ENCODE results near the gene MELTF.
"Not testable (repeated sequence)": the region's sequence is repeated elsewhere in the genome, so short reads cannot be mapped to it uniquely, and the experiment has no call there.

MELTF gene

GRCh38 chr3:197029511-197030167 lies at the start of gene MELTF:
TSS of gene MELTF (minus strand) at chr3:197029817. CDS start at chr3:197029702, 115 bp downstream.
- peak; percentile 83 for DNase-seq (ENCODE audit: low spot score)

GRCh38 chr3:197076415-197076814 lies 46.8 kb upstream of the MELTF start:
- DNase-seq (ENCODE audit: low spot score), result no peak

DNA sequence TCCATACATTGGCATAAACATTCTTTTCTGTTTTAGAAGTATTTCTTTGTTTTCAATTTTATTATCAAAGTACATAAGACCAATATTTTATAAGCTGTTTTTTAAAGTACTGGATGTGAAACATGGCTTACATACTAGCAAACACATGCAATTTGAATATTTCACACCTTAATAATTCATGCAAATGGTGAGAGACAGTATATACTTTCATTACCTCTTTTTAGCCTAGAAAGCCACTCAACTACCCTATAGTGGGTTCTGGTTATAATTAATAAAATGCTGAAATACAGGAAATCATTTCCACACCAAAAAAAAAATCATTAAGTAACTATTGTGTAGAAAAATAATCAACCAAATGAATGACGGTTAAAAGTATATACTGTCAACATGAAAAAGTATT lies 38.5 kb upstream of the MELTF start:
- DNase-seq (ENCODE audit: low spot score), result no peak

DNA sequence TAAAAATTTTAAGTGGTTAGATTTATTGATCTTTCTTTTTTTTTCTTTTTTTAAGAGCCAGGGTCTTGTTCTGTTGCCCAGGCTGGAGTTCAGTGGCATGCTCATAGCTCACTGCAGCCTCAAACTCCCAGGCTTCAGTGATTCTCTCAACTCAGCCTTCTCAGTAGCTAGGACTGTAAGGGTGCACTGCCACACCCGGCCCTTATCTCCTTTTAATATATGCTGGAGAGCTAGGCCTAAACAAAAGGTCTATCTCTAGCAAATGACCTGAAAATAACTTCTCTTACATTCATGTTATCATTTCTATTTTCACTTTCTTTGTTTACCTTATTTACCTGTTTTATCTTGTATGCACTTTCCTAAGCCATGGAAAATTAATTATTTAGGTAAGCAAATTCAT lies 35.2 kb upstream of the MELTF start:
- no peak for DNase-seq (ENCODE audit: low spot score)

DNA sequence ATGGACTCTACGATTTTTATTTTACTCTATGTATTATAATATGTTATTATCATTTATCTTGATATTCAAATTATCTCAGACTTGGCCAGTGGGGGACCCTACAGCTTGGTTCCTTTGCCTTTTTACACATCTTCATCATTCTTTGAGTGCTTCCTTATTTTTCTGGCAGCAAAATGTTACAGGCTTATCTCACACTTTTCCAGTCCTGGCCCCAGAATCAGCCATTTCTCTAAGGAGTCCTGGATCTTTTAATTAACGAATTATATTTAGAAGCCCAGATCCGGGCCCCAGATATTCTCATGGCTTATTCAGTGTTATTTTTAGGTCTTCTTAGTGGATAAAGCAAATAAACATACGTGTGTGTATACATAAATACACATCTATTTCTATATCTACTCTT lies 32.8 kb upstream of the MELTF start:
- DNase-seq (ENCODE audit: low spot score), result no peak

- DNase-seq (ENCODE audit: low spot score), result not testable (repeated sequence)
Observed at GRCh38 chr3:197051637-197052036, 22.0 kb upstream of the MELTF start.

GRCh38 chr3:197050511-197050910 lies 20.9 kb upstream of the MELTF start:
- no peak for DNase-seq (ENCODE audit: low spot score)

DNA sequence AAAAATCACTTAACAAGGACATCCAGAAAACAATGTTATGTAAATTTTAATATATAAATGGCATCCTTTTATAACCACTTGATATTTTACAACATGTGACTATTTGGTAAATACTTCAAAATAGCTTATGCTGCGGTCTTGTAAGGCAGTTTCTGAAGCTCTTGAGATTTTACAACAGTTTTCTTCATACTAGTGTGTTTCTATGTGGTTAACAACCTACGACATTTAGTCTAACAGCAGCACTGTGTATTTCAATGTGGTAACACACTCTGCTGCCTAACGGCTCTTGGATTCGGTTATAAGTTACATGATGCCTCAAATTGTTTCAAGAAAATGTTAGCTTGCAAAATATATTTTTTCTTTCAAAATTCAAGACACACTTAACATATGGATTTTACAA lies 12.9 kb upstream of the MELTF start:
- no peak for DNase-seq (ENCODE audit: low spot score)

DNA sequence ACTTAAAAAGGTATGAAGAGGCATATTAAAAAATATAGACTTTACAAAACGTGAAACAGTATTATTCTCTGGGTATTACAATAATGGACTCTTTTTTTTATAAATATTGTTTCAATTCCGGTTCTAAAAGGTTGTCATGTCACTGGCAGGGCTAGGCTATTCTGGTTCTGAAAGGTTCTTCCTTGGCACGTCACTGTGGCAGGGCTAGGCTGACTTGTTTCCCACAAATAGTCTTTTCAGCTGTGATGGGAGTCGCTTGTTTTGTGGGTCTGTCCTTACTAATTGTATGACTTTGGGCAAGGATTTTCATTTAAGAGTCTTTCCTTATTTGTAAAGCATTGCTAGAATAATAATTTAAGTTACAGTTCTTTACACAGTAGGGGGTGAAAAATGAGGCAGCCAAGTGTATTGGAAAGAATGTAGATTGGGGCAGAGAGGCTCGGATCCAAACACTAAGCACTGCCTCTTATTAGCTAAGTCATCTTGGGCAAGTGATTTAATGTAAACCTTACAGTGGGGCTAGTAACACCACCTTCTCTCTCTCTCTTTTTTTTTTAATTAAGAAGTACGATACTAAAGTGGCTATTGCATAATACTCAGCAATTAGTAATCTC lies 12.4 kb upstream of the MELTF start:
- DNase-seq (ENCODE audit: low spot score), result no peak

DNA sequence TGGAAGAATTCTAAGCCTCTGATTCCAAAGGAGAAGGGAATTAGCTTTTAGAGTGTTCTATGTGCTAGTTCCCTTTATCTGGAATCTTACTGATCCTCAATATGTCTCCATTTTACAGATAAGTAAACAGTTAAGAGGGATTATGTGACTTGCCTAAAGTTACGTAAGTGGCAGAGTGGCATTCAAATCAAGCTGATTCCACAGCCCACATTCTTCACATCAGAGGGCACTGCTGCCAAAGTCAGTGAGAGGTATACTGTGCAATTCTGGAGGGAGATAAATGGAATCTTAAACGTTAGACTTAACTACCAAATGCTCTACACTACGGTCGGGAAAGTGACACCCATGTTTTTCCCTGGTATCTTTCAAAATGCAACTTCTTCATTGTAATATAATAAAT lies 11.0 kb upstream of the MELTF start:
- no peak for DNase-seq (ENCODE audit: low spot score)

- no peak for DNase-seq (ENCODE audit: low spot score)
Observed at GRCh38 chr3:197038679-197039462, 9.3 kb upstream of the MELTF start.

- no peak for DNase-seq (ENCODE audit: low spot score)
Observed at GRCh38 chr3:197035577-197035976, 6.0 kb upstream of the MELTF start.

GRCh38 chr3:197034778-197035177 lies 5.2 kb upstream of the MELTF start:
- not testable (repeated sequence) for DNase-seq (ENCODE audit: low spot score)

- not testable (repeated sequence) for DNase-seq (ENCODE audit: low spot score)
Observed at GRCh38 chr3:197033764-197034163, 4.1 kb upstream of the MELTF start.

DNA sequence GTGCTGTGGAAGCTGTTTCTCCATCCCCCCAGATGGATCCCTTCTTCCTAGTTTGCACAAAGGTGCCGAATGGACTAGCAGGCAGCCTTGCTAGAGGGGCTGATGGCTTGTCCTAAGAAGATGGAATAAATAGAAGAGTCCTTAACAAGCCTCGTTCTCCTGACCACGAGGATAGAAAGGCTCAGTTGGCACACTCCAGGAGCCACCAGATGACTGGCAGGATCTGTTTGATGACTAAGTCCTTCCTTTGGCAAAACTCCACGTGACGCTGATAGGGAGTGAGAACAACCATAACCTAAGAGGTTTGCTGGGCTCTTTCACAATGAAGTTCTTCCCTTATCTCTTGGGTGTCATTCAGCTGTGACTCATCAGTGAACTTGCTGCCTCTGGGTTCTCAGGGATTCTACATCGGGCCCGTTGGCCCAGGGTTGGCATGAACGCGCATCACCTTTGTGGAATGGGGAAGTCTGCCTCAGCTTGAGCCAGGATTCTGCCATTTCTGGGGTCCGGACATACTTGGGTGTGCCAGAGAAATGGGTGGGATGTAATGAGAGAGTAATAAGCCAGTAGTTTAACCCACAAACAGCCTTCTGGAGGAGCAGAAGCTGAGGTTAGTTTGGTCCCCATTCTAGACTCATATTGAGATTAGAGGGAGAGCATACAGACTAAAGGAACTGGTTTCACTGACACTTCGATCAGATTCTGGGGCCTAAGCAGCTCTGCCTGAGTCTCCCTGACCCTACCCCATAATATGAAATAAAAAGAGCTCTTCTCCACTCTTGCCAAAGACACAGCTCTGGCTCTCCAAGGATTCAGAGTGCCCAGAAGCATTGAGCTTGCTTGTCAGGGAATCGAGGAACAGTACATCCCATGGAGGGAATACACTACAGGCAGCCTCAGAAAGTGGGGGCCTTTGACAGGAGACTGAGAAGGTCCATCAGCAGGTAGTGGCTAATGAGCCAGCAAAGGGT lies 2.0 kb upstream of the MELTF start:
- peak; percentile 97 for DNase-seq (ENCODE audit: low spot score)

- peak; percentile 22 for DNase-seq (ENCODE audit: low spot score)
Observed at GRCh38 chr3:197030379-197031314, 1.0 kb upstream of the MELTF start.

DNA sequence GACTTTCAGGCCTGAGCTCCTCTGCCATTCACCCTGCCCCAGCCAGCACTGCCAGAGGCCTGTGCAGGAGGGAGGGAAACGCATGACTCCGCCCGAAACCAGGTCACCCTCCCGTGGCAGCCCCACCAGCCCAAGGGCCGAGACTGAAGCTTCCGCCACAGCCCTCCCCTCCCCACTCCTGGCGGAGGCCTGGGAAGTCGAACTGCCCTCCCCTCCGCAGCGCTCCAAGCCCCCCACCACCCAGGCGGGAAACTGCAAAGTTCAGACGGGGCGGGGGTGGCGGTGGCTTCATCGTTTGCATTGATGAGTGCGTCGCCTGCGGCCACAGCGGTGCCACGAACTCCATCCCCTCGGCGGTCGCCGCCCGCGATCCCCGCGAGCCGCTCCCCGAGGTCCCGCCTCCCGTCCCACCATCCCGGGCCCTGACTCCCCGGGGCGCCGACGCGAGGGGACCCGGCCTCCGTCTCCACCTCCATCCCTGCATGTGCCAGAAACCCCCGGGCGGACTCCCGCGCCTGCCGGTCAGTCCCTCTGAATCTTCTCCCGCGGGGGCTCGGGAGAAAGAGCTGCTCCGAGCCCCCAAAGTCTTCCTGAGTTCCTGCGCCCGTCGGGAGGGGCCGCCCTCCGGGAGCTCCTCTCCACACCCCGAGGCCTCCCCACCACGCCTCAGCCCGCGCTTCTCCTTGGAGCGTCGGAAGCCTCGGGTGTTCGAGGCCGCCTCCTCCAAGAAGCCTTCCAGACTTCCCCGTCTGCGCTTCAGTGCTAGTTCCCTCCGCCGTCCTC lies 698 bp downstream of the MELTF start:
- DNase-seq (ENCODE audit: low spot score), result peak; percentile 24

DNA sequence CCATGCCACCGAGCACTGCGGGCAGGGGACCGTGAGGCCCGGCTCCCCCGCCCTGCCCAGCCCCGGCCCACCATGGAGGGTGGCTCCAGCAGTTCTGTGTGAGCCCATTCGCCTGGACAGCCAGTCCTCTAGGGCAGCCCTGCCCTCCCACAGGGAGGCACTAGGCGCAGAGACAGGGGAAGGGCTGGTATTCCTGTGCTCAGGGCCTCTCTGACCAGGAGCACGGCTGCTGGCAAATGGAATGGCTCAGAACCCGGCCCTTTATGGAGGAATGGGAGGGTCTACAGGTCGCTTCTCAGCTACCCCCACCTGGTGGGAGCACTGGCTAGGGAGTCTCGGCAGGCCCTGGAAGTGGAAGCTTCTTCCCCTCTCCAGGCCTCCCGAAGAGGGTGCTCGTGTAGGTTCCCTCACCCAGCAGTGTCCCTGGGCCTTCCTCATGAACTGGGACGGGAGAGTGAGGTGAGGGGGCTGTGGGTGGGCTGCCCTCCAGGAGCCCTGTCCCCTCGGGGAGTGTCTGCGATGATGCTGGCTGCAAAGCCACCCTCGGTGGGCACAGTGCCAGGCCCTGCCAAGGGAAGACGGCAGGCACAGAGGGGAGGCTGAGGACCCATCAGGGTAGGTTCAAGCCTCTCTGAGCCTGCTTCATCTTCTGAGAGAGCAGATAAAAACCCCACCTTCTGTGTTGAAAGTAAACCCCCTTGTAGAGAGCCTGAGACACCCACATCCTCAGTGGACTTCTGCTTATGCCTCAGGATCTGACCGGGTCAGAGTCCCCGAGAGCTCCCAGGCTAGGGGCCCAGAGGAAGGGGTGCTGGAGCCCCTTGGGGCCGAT lies 1.5 kb downstream of the MELTF start:
- peak; percentile 12 for DNase-seq (ENCODE audit: low spot score)

All from hepatic stellate cell (primary cell).